IPS-11a (cell line): Measurements from ENCODE around the gene SERTAD3.
A peak's percentile ranks its signal among the peaks of the same experiment; 100 is the strongest.

Experiments used
- H3K4me3 ChIP-seq: one replicate; pipeline ENCODE4 v1.5.1; 2013; ENCODE audit warnings: low read depth, low read length, control low read depth

SERTAD3 gene

GRCh38 chr19:40425450-40426287 is 18.5 kb downstream of the SERTAD3 start, which contains the start of gene SERTAD1:
Gene SERTAD1 (minus strand): TSS chr19:40425992. CDS start chr19:40423546, 2,446 bp downstream.
- H3K4me3 ChIP-seq: peak within 1 kb of the TSS; percentile 77

- H3K4me3 ChIP-seq: peak overlapping the region; percentile 77
These were observed 19.3 kb downstream of the SERTAD3 start for GRCh38 chr19:40424637-40425449.

- no peak overlapping the region for H3K4me3 ChIP-seq
These were observed 20.2 kb downstream of the SERTAD3 start for GRCh38 chr19:40423938-40424337.

GRCh38 chr19:40422748-40423566 is 21.2 kb downstream of the SERTAD3 start:
- H3K4me3 ChIP-seq: no peak overlapping the region

GRCh38 chr19:40421993-40422747 is 22.0 kb downstream of the SERTAD3 start:
- H3K4me3 ChIP-seq: no peak overlapping the region

- H3K4me3 ChIP-seq: peak overlapping the region; percentile 54
These were observed 23.1 kb downstream of the SERTAD3 start for GRCh38 chr19:40420766-40421765.

- peak overlapping the region; percentile 54 for H3K4me3 ChIP-seq
These were observed 23.7 kb downstream of the SERTAD3 start for GRCh38 chr19:40420451-40420765.

GRCh38 chr19:40419780-40420179 is 24.4 kb downstream of the SERTAD3 start:
- H3K4me3 ChIP-seq: no peak overlapping the region

GRCh38 chr19:40419066-40419612 is 25.0 kb downstream of the SERTAD3 start:
- no peak overlapping the region for H3K4me3 ChIP-seq

GRCh38 chr19:40418040-40418439 is 26.1 kb downstream of the SERTAD3 start:
- H3K4me3 ChIP-seq: no peak overlapping the region

GRCh38 chr19:40417643-40417981 is 26.5 kb downstream of the SERTAD3 start:
- no peak overlapping the region for H3K4me3 ChIP-seq

- H3K4me3 ChIP-seq: no peak overlapping the region
These were observed 27.1 kb downstream of the SERTAD3 start for GRCh38 chr19:40416918-40417642.

GRCh38 chr19:40415768-40416167 is 28.4 kb downstream of the SERTAD3 start:
- H3K4me3 ChIP-seq: no peak overlapping the region

GRCh38 chr19:40414542-40415535 is 29.3 kb downstream of the SERTAD3 start:
- no peak overlapping the region for H3K4me3 ChIP-seq

GRCh38 chr19:40413291-40413845 is 30.8 kb downstream of the SERTAD3 start, which contains the start of gene PRX:
Gene PRX (minus strand): TSS chr19:40413378. CDS start chr19:40407932, 5,446 bp downstream.
- no peak within 1 kb of the TSS for H3K4me3 ChIP-seq

- H3K4me3 ChIP-seq: no peak overlapping the region
These were observed 31.3 kb downstream of the SERTAD3 start for GRCh38 chr19:40412866-40413265.
